IMR-90 (cell line): ENCODE results near the gene CUL9.

Source experiments
- CTCF ChIP-seq: conservative IDR thresholded peaks from 2 replicates; pipeline ENCODE4 v1.5.1; 2012; ENCODE audit warnings: mild to moderate bottlenecking, low read depth, low read length, improper control_type of control experiment
- ELK1 ChIP-seq: fragments of 150-350 bp; IDR thresholded peaks from 2 replicates; pipeline ENCODE4 v1.6.1; 2016; ENCODE audit warnings: low read depth, mild to moderate bottlenecking, low read length, moderate library complexity, borderline replicate concordance
- MAFK ChIP-seq: IDR thresholded peaks from 2 replicates; pipeline ENCODE4 v1.6.1; 2012; ENCODE audit warnings: low read depth, low read length, improper control_type of control experiment
- MXI1 ChIP-seq: IDR thresholded peaks from 2 replicates; pipeline ENCODE4 v1.6.1; 2012; ENCODE audit warnings: low read depth, mild to moderate bottlenecking, low read length, moderate library complexity, borderline replicate concordance
- NFE2L2 ChIP-seq: fragments of 150-350 bp; IDR thresholded peaks from 2 replicates; pipeline ENCODE4 v1.6.1; 2016; ENCODE audit warnings: low read depth, mild to moderate bottlenecking, low read length
- POLR2A ChIP-seq: IDR thresholded peaks from 2 replicates; pipeline ENCODE4 v1.6.1; 2012; ENCODE audit warnings: mild to moderate bottlenecking, low read depth, low read length
- RFX5 ChIP-seq: IDR thresholded peaks from 2 replicates; pipeline ENCODE4 v1.8.0; 2012; ENCODE audit warnings: low read depth, mild to moderate bottlenecking, low read length, moderate library complexity
- USF2 ChIP-seq: fragments of 150-350 bp; IDR thresholded peaks from 2 replicates; pipeline ENCODE4 v1.6.1; 2017; ENCODE audit warnings: mild to moderate bottlenecking, antibody characterized with exemption, low read length, low read depth

DNA sequence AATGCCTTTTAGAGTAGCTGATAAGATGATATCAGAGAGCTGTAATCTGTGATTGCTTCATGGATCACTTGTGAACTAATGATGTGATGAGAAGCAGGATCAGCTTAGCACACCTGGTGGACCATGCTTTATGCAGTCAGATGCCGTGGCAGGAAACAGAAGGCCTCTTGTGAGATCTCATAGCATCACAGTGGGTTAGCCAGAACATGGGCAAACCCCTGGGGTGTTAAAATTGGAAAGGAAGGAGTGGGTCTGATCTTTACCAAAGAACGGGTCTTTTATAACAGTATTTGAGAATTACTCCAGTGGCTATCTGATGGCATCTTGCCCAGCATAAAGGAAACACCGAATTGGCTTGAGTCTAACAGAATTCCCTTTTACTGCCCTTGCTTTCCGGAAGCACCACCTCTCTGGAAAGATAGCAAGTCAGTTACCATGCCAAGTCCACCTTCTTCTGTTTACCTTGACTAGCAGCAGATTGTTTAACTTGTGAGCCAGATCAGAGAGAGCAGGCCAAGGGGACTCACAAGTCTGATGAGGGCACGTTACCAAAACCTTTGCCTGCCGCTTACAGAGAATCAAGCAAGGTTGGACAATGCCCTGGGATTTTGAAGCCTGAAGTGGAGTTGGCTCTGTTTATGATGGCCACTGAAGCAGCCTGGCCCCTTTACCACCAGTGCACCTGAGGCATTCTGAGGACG is 31.8 kb upstream of the CUL9 start:
- TF ChIP-seq CTCF (no peak), MAFK (no peak), RFX5 (no peak), POLR2A (no peak), USF2 (no peak), ELK1 (no peak), MXI1 (no peak), NFE2L2 (no peak)
